ENCODE results near the gene RIT1.

Gene RIT1

DNA sequence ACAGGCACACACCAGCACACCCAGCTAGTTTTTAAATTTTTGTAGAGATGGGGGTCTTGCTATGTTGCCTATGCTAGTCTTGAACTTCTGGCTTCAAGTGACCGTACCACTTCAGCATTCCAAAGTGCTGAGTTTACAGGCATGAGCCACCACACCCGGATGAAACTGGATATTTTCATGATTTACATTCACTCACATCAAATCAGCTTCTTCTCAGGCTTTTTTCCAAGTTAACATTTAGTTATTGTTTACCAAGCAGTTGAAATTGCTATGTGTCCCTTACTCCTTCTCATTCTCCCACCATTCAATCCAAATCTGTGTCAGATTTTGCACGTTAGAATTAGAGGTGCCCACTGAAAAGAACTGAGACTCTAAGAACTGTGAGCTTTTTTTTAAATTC is 18.4 kb downstream of the RIT1 start:
- no peak overlapping the region for H3K4me3 ChIP-seq (ENCODE audit: low read depth, low read length)
- TF ChIP-seq, protein P1, sequence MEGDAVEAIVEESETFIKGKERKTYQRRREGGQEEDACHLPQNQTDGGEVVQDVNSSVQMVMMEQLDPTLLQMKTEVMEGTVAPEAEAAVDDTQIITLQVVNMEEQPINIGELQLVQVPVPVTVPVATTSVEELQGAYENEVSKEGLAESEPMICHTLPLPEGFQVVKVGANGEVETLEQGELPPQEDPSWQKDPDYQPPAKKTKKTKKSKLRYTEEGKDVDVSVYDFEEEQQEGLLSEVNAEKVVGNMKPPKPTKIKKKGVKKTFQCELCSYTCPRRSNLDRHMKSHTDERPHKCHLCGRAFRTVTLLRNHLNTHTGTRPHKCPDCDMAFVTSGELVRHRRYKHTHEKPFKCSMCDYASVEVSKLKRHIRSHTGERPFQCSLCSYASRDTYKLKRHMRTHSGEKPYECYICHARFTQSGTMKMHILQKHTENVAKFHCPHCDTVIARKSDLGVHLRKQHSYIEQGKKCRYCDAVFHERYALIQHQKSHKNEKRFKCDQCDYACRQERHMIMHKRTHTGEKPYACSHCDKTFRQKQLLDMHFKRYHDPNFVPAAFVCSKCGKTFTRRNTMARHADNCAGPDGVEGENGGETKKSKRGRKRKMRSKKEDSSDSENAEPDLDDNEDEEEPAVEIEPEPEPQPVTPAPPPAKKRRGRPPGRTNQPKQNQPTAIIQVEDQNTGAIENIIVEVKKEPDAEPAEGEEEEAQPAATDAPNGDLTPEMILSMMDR (IDR thresholded peaks at IDR 0.05; ENCODE audit: low read depth, low read length, missing control alignments): no peak
- DNase-seq (ENCODE audit: low read depth): no peak

DNA sequence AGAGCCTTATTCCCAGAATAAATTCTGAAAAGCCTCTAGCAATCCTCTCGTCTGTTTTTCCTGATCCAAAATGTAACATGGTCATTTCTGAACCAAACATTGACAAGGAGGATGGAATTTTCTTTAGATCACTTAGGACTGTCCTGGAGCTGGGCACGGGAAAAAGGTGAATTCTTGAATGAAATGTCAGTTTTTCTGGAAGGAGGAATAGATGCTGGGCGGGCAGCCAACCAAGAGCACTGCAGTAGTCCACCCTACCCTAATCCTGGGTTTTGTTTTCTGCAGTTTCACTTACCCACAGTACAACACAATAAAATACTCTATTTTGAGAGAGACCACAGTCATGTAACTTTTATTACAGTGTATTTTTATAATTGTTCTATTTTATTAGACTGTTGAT is 20.9 kb downstream of the RIT1 start:
- TF ChIP-seq, protein P1 (IDR thresholded peaks at IDR 0.05; ENCODE audit: low read depth, low read length, missing control alignments): no peak
- no peak for DNase-seq (ENCODE audit: low read depth)

DNA sequence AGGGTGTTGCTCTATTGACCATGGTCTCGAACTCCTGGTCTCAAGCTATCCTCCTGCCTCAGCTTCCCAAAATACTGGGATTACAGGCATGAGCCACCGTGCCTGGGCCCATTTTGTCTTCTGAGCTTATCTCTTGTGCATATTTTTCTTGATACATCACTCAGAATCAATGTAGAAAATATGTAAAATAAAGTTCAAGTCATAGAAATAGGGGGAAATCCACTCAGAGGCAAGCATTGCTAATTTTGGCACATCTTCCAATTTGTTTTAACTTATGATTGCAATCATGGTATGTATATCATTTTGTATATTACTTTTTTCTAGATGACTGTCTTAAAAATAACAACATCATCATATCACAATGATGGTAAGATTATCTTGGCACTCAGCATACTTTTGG is 21.6 kb downstream of the RIT1 start:
- TF ChIP-seq, protein P1 (IDR thresholded peaks at IDR 0.05; ENCODE audit: low read depth, low read length, missing control alignments): no peak
- no peak overlapping the region for H3K4me3 ChIP-seq (ENCODE audit: low read depth, low read length)
- no peak for DNase-seq (ENCODE audit: low read depth)

More for the DNA sequence above, 20.9 kb downstream of the RIT1 start:
- no peak overlapping the region for H3K4me3 ChIP-seq (ENCODE audit: low read depth, low read length)

DNA sequence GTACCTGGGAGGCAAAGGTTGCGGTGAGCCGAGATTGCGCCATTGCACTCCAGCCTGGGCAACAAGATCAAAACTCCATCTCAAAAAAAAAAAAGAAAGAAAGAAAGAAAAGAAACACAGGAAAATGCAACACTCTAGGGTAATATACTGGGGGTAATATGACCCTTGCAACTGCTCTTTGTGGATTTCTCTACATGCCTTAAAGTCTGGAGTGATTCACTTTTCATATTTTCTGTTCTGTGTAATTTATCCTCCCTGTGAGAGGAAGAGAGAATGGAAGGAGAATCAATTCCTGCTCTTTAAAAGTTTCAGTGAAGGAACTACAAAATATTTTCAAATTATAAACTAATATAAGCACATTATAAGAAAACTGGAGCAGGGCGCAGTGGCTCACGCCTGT is 22.7 kb downstream of the RIT1 start:
- TF ChIP-seq, protein P1 (IDR thresholded peaks at IDR 0.05; ENCODE audit: low read depth, low read length, missing control alignments): no peak
- H3K4me3 ChIP-seq (ENCODE audit: low read depth, low read length): no peak overlapping the region
- DNase-seq (ENCODE audit: low read depth): no peak

DNA sequence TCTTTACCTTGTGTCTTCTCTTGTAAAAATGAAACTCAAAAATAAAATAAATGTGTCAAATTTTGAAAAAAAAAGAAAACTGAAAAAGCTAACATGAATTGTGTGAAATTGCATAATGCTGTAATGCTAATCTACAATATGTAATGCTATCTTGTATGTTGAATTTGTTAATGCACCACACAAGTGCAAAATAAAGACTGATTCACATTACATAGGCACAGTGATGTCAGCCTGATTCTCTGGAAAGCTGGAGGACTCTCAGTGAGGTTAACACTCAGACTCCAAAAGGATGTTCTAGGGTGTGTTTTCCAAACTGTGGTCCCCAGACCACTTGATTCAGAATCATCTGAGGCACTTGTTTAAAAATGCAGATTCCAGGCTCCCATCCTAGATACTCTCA is 26.2 kb downstream of the RIT1 start:
- H3K4me3 ChIP-seq (ENCODE audit: low read depth, low read length): no peak overlapping the region
- no peak for DNase-seq (ENCODE audit: low read depth)
- TF ChIP-seq, protein P1 (IDR thresholded peaks at IDR 0.05; ENCODE audit: low read depth, low read length, missing control alignments): no peak

DNA sequence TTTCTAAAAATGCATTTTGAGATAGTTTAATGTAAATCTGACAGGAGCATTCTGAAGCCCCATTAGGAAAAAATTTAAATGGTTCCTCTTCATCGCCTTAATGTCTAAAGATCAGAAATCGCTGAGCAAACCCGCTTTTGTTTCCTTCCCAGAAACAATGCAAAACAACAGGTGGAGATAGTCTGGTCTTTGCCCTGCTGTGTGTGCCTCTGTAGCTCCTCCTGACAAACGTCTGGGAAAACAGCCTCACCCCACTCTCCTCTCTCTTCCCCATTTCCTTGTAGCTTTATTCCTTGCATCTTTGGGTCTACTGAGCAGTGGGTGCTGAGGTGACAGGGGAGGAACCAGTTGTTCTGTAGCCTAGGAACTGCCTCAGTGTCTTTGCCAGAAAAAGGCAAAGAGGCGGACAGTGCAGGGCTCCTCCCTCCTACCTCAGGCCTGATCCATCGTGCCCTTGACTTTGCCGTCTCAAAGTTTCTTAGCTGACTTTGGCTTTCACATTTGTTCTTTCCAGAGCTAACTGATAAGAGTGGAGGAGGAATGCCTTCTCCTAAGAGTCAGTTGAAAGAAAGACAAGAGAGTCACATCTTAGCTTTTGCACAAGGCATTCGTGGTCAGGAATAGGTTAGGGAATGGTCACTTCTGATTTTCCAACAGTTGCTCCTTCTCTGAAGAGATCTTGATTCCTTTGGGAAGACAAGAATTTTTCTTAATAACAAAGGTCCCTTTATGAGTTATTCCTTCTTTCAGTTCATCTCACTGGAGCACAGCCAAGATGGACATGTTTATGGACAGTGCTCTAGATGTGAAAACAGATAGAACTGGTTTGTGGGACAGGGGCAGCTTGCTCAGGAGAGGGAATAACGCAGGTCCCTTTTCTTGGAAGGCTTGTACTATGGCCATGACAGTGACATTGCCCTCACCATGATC is 26.9 kb downstream of the RIT1 start:
- no peak for DNase-seq (ENCODE audit: low read depth)
- H3K4me3 ChIP-seq (ENCODE audit: low read depth, low read length): no peak overlapping the region
- TF ChIP-seq, protein P1 (IDR thresholded peaks at IDR 0.05; ENCODE audit: low read depth, low read length, missing control alignments): no peak

DNA sequence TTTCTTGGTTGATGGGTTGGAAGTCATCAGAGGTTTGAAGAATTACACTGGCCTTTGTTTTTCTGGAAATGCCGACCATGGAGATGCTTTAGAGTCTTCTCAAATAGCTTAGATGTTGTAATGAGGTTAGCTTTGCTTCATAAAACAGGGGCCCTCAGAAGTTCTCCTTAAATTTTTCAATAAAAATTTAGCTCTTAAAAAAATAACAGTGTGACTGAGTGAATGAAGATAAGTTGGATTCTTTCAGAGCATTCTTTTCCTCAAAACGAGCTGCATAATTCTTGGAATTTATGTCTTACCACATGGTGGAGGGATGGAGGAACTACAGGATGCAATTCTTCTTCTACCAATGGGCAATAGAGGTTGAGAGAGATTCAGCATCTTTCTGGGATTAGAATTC is 28.4 kb downstream of the RIT1 start:
- H3K4me3 ChIP-seq (ENCODE audit: low read depth, low read length): no peak overlapping the region
- TF ChIP-seq, protein P1 (IDR thresholded peaks at IDR 0.05; ENCODE audit: low read depth, low read length, missing control alignments): no peak
- no peak for DNase-seq (ENCODE audit: low read depth)

All from GM12864 (cell line).